ENCODE results near the gene ALDOB. TPM values are rescaled to one million over a fixed set of nuclear protein-coding genes. Genes with fewer than 3 reads are reported as not detected.

ALDOB gene
- total RNA-seq, 1 donor = not detected

DNA sequence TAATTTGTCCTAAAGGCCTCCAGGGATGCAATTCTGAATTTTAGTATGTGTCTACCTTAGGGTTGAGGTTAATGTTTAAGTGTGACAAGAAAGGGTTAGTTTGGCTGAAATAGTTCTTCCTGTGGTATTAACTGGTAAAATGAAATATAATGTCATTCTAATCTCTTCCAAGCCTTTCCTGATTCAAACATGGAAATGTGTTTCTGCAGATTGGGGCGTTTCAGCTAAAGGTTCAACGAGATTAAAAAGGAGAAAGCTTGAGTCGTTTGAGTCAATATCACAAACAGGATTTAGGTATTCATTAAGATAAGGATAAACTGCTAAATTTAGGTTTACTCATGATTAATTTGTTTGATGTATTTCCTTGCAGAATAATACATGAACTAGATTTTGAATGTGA lies 34.4 kb upstream of the ALDOB start:
- Histone ChIP-seq H2AFZ (ENCODE audit: low read length) (no peak overlapping the region), H3K4me1 (ENCODE audit: insufficient read depth, low read length) (peaks cover 6% of the 10 kb centered on the region), H3K79me2 (ENCODE audit: insufficient read depth, low read length) (no peaks in the 10 kb centered on the region), H3K36me3 (ENCODE audit: insufficient read depth, low read length) (no peaks in the 10 kb centered on the region), H3K9me3 (ENCODE audit: low read depth, low read length) (no peaks in the 10 kb centered on the region), H3K4me3 (ENCODE audit: insufficient read depth, low read length) (no peak overlapping the region), H3K4me2 (ENCODE audit: insufficient read depth, low read length) (no peak overlapping the region), H3K27ac (ENCODE audit: low read depth, low read length) (no peak overlapping the region), H3K27me3 (ENCODE audit: insufficient read depth, low read length) (no peaks in the 10 kb centered on the region), H4K20me1 (ENCODE audit: insufficient read depth, low read length) (no peaks in the 10 kb centered on the region)
- DNase-seq (ENCODE audit: insufficient read length, low spot score, missing footprints) = no peak
- no peak for TF ChIP-seq CTCF (IDR thresholded peaks at IDR 0.05; ENCODE audit: extremely low read depth, low read depth, low read length)

GRCh38 chr9:101469026-101469425 lies 33.5 kb upstream of the ALDOB start:
- Histone ChIP-seq H2AFZ (ENCODE audit: low read length) (no peak overlapping the region), H3K36me3 (ENCODE audit: insufficient read depth, low read length) (no peaks in the 10 kb centered on the region), H3K27me3 (ENCODE audit: insufficient read depth, low read length) (no peaks in the 10 kb centered on the region), H4K20me1 (ENCODE audit: insufficient read depth, low read length) (no peaks in the 10 kb centered on the region), H3K4me3 (ENCODE audit: insufficient read depth, low read length) (no peak overlapping the region), H3K4me1 (ENCODE audit: insufficient read depth, low read length) (peaks cover 6% of the 10 kb centered on the region), H3K9me3 (ENCODE audit: low read depth, low read length) (no peaks in the 10 kb centered on the region), H3K79me2 (ENCODE audit: insufficient read depth, low read length) (no peaks in the 10 kb centered on the region), H3K4me2 (ENCODE audit: insufficient read depth, low read length) (no peak overlapping the region), H3K27ac (ENCODE audit: low read depth, low read length) (no peak overlapping the region)
- no peak for TF ChIP-seq CTCF (IDR thresholded peaks at IDR 0.05; ENCODE audit: extremely low read depth, low read depth, low read length)
- DNase-seq (ENCODE audit: insufficient read length, low spot score, missing footprints) = no peak

GRCh38 chr9:101468116-101468515 lies 32.5 kb upstream of the ALDOB start:
- no peak overlapping the region for H2AFZ ChIP-seq (ENCODE audit: low read length)

GRCh38 chr9:101467690-101468089 lies 32.1 kb upstream of the ALDOB start:
- H3K4me3 ChIP-seq (ENCODE audit: insufficient read depth, low read length) = no peak overlapping the region
- no peak overlapping the region for H3K27ac ChIP-seq (ENCODE audit: low read depth, low read length)
- TF ChIP-seq CTCF (IDR thresholded peaks at IDR 0.05; ENCODE audit: extremely low read depth, low read depth, low read length) = no peak
- DNase-seq (ENCODE audit: insufficient read length, low spot score, missing footprints) = no peak
- no peaks in the 10 kb centered on the region for H3K36me3 ChIP-seq (ENCODE audit: insufficient read depth, low read length)
- H3K79me2 ChIP-seq (ENCODE audit: insufficient read depth, low read length) = no peaks in the 10 kb centered on the region
- H3K4me2 ChIP-seq (ENCODE audit: insufficient read depth, low read length) = no peak overlapping the region
- no peaks in the 10 kb centered on the region for H3K9me3 ChIP-seq (ENCODE audit: low read depth, low read length)
- no peaks in the 10 kb centered on the region for H3K27me3 ChIP-seq (ENCODE audit: insufficient read depth, low read length)
- no peaks in the 10 kb centered on the region for H4K20me1 ChIP-seq (ENCODE audit: insufficient read depth, low read length)
- H3K4me1 ChIP-seq (ENCODE audit: insufficient read depth, low read length) = no peaks in the 10 kb centered on the region
- no peak overlapping the region for H2AFZ ChIP-seq (ENCODE audit: low read length)

More at GRCh38 chr9:101468116-101468515, 32.5 kb upstream of the ALDOB start:
- H3K79me2 ChIP-seq (ENCODE audit: insufficient read depth, low read length) = no peaks in the 10 kb centered on the region
- H4K20me1 ChIP-seq (ENCODE audit: insufficient read depth, low read length) = no peaks in the 10 kb centered on the region
- DNase-seq (ENCODE audit: insufficient read length, low spot score, missing footprints) = no peak
- H3K4me1 ChIP-seq (ENCODE audit: insufficient read depth, low read length) = peaks cover 3% of the 10 kb centered on the region
- no peaks in the 10 kb centered on the region for H3K9me3 ChIP-seq (ENCODE audit: low read depth, low read length)
- H3K27ac ChIP-seq (ENCODE audit: low read depth, low read length) = no peak overlapping the region
- H3K36me3 ChIP-seq (ENCODE audit: insufficient read depth, low read length) = no peaks in the 10 kb centered on the region
- no peak overlapping the region for H3K4me3 ChIP-seq (ENCODE audit: insufficient read depth, low read length)
- no peaks in the 10 kb centered on the region for H3K27me3 ChIP-seq (ENCODE audit: insufficient read depth, low read length)
- H3K4me2 ChIP-seq (ENCODE audit: insufficient read depth, low read length) = no peak overlapping the region
- no peak for TF ChIP-seq CTCF (IDR thresholded peaks at IDR 0.05; ENCODE audit: extremely low read depth, low read depth, low read length)

All from osteoblast (primary cell).